Measurements from ENCODE around the gene EHD1.

DNA sequence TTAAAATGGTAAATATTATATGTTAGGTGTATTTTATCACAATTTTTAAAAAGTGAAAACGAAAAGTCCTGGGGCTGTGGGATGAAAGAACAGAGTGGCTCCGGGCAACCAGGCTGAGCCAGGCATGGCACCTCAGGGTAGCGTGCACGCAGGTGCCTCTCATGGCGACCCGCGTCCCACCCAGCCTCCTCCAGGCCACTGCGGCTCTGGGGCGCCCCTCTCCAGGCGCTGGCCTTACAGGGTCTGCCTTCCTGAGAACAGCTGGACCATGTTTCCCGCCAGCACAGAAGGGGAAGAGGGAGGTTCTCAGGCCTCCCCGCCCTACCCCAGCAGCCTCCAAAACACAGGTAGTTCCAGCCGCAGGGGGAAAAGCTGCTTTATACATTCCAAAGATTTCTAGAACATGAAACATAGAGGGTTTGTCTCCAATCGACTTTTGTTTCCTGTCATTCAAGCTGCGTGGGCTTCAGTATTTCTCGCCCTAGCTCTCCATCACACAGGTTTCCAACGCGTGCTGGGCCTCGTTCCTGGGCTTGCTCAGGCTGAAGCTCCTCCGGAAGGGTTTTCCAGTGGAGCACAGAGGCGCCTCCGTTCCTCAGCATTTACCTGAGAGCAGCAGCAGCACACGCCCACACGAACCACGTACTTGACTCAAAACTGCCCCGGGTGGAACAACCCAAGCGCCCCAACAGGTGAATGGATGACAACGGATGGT, 10.5 kb downstream of the EHD1 start:
- TF ChIP-seq, protein P1, sequence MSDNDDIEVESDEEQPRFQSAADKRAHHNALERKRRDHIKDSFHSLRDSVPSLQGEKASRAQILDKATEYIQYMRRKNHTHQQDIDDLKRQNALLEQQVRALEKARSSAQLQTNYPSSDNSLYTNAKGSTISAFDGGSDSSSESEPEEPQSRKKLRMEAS (IDR thresholded peaks at IDR 0.05): no peak
- TF ChIP-seq EZH2 (IDR thresholded peaks at IDR 0.05; ENCODE audit: low read depth, low read length, severe bottlenecking) (no peak), SUZ12 (IDR thresholded peaks at IDR 0.05; ENCODE audit: low read length) (no peak), CREB1 (IDR thresholded peaks at IDR 0.05) (no peak)
